BLaER1 treated with 17β-estradiol and CSF1 and Interleukin-3, amounts not matched to agents 10 nM and 100 nM (cell line): ENCODE results near the gene ATP6V0A4.
"Not testable (repeated sequence)": the region's sequence is repeated elsewhere in the genome, so short reads cannot be mapped to it uniquely, and the experiment has no call there.

Experiments
- H3K27ac ChIP-seq, 11 experiments: shearing (Covaris generic); formaldehyde crosslinking; 2 replicates each; pipeline ENCODE4 v1.8.1; 2022
- H3K27me3 ChIP-seq, 11 experiments: shearing (Covaris generic); formaldehyde crosslinking; 2 replicates each; pipeline ENCODE4 v1.8.1; 2022
- H3K36me3 ChIP-seq, 11 experiments: shearing (Covaris generic); formaldehyde crosslinking; 2 replicates each; pipeline ENCODE4 v1.8.1; 2022
- H3K4me1 ChIP-seq, 10 experiments: shearing (Covaris generic); formaldehyde crosslinking; 2 replicates each; pipeline ENCODE4 v1.8.1; 2022
- H3K4me2 ChIP-seq, 11 experiments: shearing (Covaris generic); formaldehyde crosslinking; 2 replicates each; pipeline ENCODE4 v1.8.1; 2022
- H3K4me3 ChIP-seq, 10 experiments: shearing (Covaris generic); formaldehyde crosslinking; 2 replicates each; pipeline ENCODE4 v1.8.1; 2022
- H3K9ac ChIP-seq, 11 experiments: shearing (Covaris generic); formaldehyde crosslinking; 2 replicates each; pipeline ENCODE4 v1.8.1; 2022
- H3K9me3 ChIP-seq, 11 experiments: shearing (Covaris generic); formaldehyde crosslinking; replicated peaks in 1 of 11; 2 replicates each; pipeline ENCODE4 v1.8.1; 2022
- H4K20me1 ChIP-seq, 11 experiments: shearing (Covaris generic); formaldehyde crosslinking; 2 replicates each; pipeline ENCODE4 v1.8.1; 2022
- Cebpa-rat ChIP-seq, 11 experiments: shearing (Covaris generic); IDR thresholded peaks; 2 replicates each; pipeline ENCODE4 v1.8.1; 2022

ATP6V0A4 gene

GRCh38 chr7:138813945-138814344 lies 15.9 kb upstream of the ATP6V0A4 start:
- H3K27ac ChIP-seq = no peak overlapping the region

GRCh38 chr7:138811327-138811726 lies 13.3 kb upstream of the ATP6V0A4 start:
- H3K4me1 ChIP-seq, H3K27me3 ChIP-seq, H3K9me3 ChIP-seq: not testable (repeated sequence)

More at GRCh38 chr7:138813945-138814344, 15.9 kb upstream of the ATP6V0A4 start:
- TF ChIP-seq Cebpa-rat (IDR thresholded peaks at IDR 0.05) = no peak
- Histone ChIP-seq H4K20me1 (no peaks in the 10 kb centered on the region), H3K9me3 (no peaks in the 10 kb centered on the region; a peak in 1 of 22 replicates), H3K4me3 (no peak overlapping the region), H3K27me3 (no peaks in the 10 kb centered on the region), H3K4me1 (no peaks in the 10 kb centered on the region), H3K36me3 (no peaks in the 10 kb centered on the region), H3K9ac (no peak overlapping the region), H3K4me2 (no peak overlapping the region)

DNA sequence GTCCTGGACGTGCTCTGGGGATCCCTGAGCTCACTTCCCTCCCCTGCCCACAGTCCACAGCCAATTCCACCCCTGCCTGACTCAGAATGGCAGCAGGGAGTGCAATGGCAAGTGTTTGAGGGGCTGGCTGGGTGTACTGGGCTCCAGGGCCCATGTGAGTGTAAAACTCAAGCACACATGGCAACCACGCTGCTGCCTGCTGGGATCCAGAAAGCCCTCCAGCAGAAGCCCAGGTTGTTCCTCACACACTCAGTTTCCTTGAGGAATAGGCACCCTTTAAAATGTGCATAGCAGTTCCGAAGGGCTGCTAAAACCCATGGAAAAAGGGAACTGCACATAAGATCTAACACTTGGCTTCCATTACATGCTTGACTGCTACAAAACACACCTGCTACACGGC lies 11.3 kb upstream of the ATP6V0A4 start:
- H3K27ac ChIP-seq = no peak overlapping the region
- no peak for TF ChIP-seq Cebpa-rat (IDR thresholded peaks at IDR 0.05)
- H3K9ac ChIP-seq = no peak overlapping the region
- H4K20me1 ChIP-seq = no peaks in the 10 kb centered on the region
- no peaks in the 10 kb centered on the region for H3K27me3 ChIP-seq
- no peaks in the 10 kb centered on the region for H3K36me3 ChIP-seq
- H3K4me2 ChIP-seq = no peak overlapping the region
- no peak overlapping the region for H3K4me3 ChIP-seq
- H3K4me1 ChIP-seq = no peaks in the 10 kb centered on the region
- H3K9me3 ChIP-seq = peaks cover 0 to 7% (median 0%) of the 10 kb centered on the region in 11 experiments; a peak in 2 of 22 replicates

More at GRCh38 chr7:138811327-138811726, 13.3 kb upstream of the ATP6V0A4 start:
- H4K20me1 ChIP-seq, H3K27ac ChIP-seq, H3K36me3 ChIP-seq, H3K4me2 ChIP-seq, H3K9ac ChIP-seq, H3K4me3 ChIP-seq: not testable (repeated sequence)

- no peak overlapping the region for H3K9ac ChIP-seq
- no peak overlapping the region for H3K4me3 ChIP-seq
- H3K9me3 ChIP-seq = peaks cover 0 to 7% (median 0%) of the 10 kb centered on the region in 11 experiments; a peak in 2 of 22 replicates
- no peak overlapping the region for H3K4me2 ChIP-seq
- H4K20me1 ChIP-seq = no peaks in the 10 kb centered on the region
- H3K27me3 ChIP-seq = no peaks in the 10 kb centered on the region
- no peaks in the 10 kb centered on the region for H3K36me3 ChIP-seq
- TF ChIP-seq Cebpa-rat (IDR thresholded peaks at IDR 0.05) = no peak
- no peaks in the 10 kb centered on the region for H3K4me1 ChIP-seq
- no peak overlapping the region for H3K27ac ChIP-seq
Observed at GRCh38 chr7:138804618-138805017, 6.6 kb upstream of the ATP6V0A4 start.

GRCh38 chr7:138802706-138803105 lies 4.7 kb upstream of the ATP6V0A4 start:
- Histone ChIP-seq H3K36me3 (no peaks in the 10 kb centered on the region), H3K27ac (no peak overlapping the region), H3K9me3 (peaks cover 0 to 3% (median 0%) of the 10 kb centered on the region in 11 experiments; a peak in 2 of 22 replicates), H3K9ac (no peak overlapping the region), H4K20me1 (no peaks in the 10 kb centered on the region), H3K4me2 (no peak overlapping the region), H3K27me3 (no peaks in the 10 kb centered on the region), H3K4me3 (no peak overlapping the region), H3K4me1 (no peaks in the 10 kb centered on the region)
- no peak for TF ChIP-seq Cebpa-rat (IDR thresholded peaks at IDR 0.05)

- Histone ChIP-seq H3K27me3 (no peaks in the 10 kb centered on the region), H4K20me1 (no peaks in the 10 kb centered on the region), H3K27ac (no peak overlapping the region), H3K9me3 (no peaks in the 10 kb centered on the region; a peak in 1 of 22 replicates), H3K4me3 (no peak overlapping the region), H3K4me1 (no peaks in the 10 kb centered on the region), H3K9ac (no peak overlapping the region), H3K36me3 (no peaks in the 10 kb centered on the region), H3K4me2 (no peak overlapping the region)
- no peak for TF ChIP-seq Cebpa-rat (IDR thresholded peaks at IDR 0.05)
Observed at GRCh38 chr7:138801256-138801655, 3.3 kb upstream of the ATP6V0A4 start.

DNA sequence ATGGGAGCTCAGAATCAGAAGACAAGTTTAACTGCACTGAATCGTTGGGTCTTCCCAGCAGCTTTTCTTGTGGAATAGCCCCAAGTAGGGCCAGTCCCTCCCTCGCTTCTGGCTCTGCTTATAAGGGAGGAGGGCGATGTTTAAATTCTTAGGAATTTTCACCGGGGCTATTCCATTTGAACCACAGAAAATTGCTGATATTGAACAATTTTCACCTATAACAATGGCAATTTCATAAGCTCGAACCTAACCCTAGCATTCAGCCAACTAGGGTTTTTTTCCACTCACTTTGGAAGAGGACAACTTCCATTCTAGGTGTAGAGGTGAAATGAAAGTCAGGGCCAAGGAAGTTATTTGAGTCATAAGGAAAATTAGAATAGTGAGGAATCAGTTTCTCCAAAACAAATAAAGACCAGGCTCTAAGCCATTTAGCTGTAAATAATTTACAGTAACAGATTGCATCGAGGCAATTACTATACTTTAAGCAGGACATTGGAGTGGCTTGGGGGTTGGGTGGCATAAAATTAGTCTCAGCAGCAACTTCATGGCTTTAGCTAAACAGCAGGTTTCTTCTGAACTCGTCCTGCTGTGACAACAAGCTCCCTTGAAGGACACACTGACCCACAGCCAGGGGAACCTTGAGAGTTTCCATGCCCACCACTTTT lies 1.5 kb upstream of the ATP6V0A4 start:
- H3K4me2 ChIP-seq = no peak overlapping the region
- no peaks in the 10 kb centered on the region for H3K4me1 ChIP-seq
- H4K20me1 ChIP-seq = no peaks in the 10 kb centered on the region
- H3K9me3 ChIP-seq = no peaks in the 10 kb centered on the region; a peak in 1 of 22 replicates
- TF ChIP-seq Cebpa-rat (IDR thresholded peaks at IDR 0.05) = no peak
- no peak overlapping the region for H3K27ac ChIP-seq
- H3K9ac ChIP-seq = no peak overlapping the region
- H3K36me3 ChIP-seq = no peaks in the 10 kb centered on the region
- no peaks in the 10 kb centered on the region for H3K27me3 ChIP-seq
- H3K4me3 ChIP-seq = no peak overlapping the region

DNA sequence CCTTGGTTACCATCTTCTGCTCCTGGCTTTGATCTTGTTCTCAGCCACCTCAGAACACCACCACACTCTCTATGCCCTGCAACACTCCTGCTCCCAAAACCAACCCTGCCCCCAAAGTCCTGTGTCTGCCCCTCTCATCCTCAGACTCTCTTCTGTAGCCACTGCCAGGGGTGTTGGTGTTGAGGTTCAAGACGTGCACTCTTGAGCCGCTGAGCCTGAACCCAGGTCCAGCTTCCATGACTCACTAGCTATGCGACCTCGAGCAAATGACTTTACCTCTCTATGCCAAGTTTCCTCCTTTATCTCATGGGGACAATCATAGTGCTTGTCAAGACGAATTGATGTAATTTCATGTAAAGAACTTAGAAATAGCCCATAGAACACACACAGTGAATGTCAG lies 840 bp upstream of the ATP6V0A4 start:
- H3K36me3 ChIP-seq = no peaks in the 10 kb centered on the region
- H3K27ac ChIP-seq = no peak overlapping the region
- H3K4me3 ChIP-seq = no peak overlapping the region
- no peaks in the 10 kb centered on the region for H3K27me3 ChIP-seq
- H3K4me2 ChIP-seq = no peak overlapping the region
- no peak for TF ChIP-seq Cebpa-rat (IDR thresholded peaks at IDR 0.05)
- no peaks in the 10 kb centered on the region; a peak in 1 of 22 replicates for H3K9me3 ChIP-seq
- no peaks in the 10 kb centered on the region for H4K20me1 ChIP-seq
- no peak overlapping the region for H3K9ac ChIP-seq
- H3K4me1 ChIP-seq = no peaks in the 10 kb centered on the region

GRCh38 chr7:138797046-138797445 lies 950 bp downstream of the ATP6V0A4 start:
- not testable (repeated sequence) for H3K4me1 ChIP-seq, H4K20me1 ChIP-seq, H3K27me3 ChIP-seq, H3K4me3 ChIP-seq, H3K36me3 ChIP-seq, H3K4me2 ChIP-seq, H3K9me3 ChIP-seq, H3K9ac ChIP-seq, H3K27ac ChIP-seq

GRCh38 chr7:138796038-138796615 lies 1.9 kb downstream of the ATP6V0A4 start:
- Histone ChIP-seq H3K4me2 (no peak overlapping the region), H3K9ac (no peak overlapping the region), H3K4me1 (no peaks in the 10 kb centered on the region), H3K4me3 (no peak overlapping the region), H3K9me3 (no peaks in the 10 kb centered on the region; a peak in 1 of 22 replicates), H4K20me1 (no peaks in the 10 kb centered on the region), H3K36me3 (no peaks in the 10 kb centered on the region), H3K27ac (no peak overlapping the region), H3K27me3 (no peaks in the 10 kb centered on the region)
- TF ChIP-seq Cebpa-rat (IDR thresholded peaks at IDR 0.05) = no peak
